WERI-Rb-1 (cell line): Measurements from ENCODE around the gene DDAH2.

ENCODE experiments used
- DNase-seq: peaks from one replicate; pipeline ENCODE4 v3.0.0-alpha.2; 2020
- H3K27ac ChIP-seq: fragments of 250-450 bp; sonication (Bioruptor Pico); 2 replicates; pipeline ENCODE4 v1.5.1; 2020; ENCODE audit warnings: mild to moderate bottlenecking, moderate library complexity
- H3K27me3 ChIP-seq: fragments of 250-450 bp; sonication (Bioruptor Pico); 2 replicates; pipeline ENCODE4 v1.5.1; 2021; ENCODE audit warnings: mild to moderate bottlenecking, low read depth, moderate library complexity; ENCODE audit not compliant: insufficient read depth, severe bottlenecking
- H3K36me3 ChIP-seq: fragments of 250-450 bp; sonication (Bioruptor Pico); 2 replicates; pipeline ENCODE4 v1.5.1; 2020; ENCODE audit warnings: mild to moderate bottlenecking, moderate library complexity
- H3K4me3 ChIP-seq: 2 replicates; pipeline ENCODE4 v1.5.1; 2011; ENCODE audit warnings: low read depth, mild to moderate bottlenecking, control low read depth, low read length
- H3K9me3 ChIP-seq: fragments of 250-450 bp; sonication (Bioruptor Pico); 2 replicates; pipeline ENCODE4 v1.5.1; 2021; ENCODE audit warnings: mild to moderate bottlenecking, moderate library complexity; ENCODE audit not compliant: severe bottlenecking
- CTCF ChIP-seq: IDR thresholded peaks from 2 replicates; pipeline ENCODE4 v1.5.1; 2011; ENCODE audit warnings: low read depth, mild to moderate bottlenecking, control low read depth, inconsistent platforms, low read length

The DDAH2 gene

GRCh38 chr6:31763619-31763940, 34.5 kb upstream of the DDAH2 start:
- H3K9me3 ChIP-seq: peaks cover 5% of the 10 kb centered on the region
- no peak overlapping the region for H3K4me3 ChIP-seq
- H3K27ac ChIP-seq: no peak overlapping the region
- TF ChIP-seq CTCF: no peak; the same call in 1 of the 2 replicates
- peak; percentile 83 for DNase-seq
- H3K36me3 ChIP-seq: no peaks in the 10 kb centered on the region
- no peaks in the 10 kb centered on the region for H3K27me3 ChIP-seq

DNA sequence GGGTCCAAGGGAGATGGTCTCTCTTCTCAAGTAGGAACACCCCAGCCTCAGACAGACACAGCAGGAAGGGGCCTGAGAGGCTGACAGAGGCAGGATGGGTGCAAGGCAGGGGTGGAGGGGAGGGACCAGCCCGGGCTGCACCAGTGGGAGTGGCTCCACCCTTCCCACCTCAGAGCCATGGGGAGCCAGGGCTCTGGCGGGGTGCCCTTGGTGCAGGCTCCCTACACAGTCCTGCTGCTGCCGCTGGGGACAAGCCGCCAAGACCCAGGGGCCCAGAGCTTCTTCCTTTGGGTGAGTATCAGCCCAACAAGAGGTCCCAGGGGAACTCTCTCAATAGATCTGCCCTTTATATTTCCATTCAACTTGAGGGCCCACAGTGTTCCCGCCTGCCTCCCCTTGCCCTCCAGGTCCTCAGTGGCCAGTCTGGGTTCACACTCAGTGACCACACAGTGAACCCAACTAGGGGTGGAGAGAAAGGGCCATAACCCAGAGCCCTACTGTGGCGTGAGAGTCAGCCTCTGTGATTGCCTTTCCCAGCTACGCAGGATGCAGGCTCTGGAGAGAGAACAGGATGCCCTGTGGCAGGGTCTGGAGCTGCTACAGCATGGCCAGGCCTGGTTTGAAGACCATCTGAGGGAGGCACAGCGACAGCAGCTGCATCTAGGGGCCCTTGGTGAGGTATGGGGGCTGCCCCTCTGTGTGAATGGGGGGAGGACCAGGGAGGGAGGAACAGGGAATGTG, 33.9 kb upstream of the DDAH2 start:
- Histone ChIP-seq H3K27me3 (no peaks in the 10 kb centered on the region), H3K36me3 (no peaks in the 10 kb centered on the region), H3K27ac (peak overlapping the region; percentile 8; the same call in 1 of the 2 replicates), H3K9me3 (peaks cover 7% of the 10 kb centered on the region), H3K4me3 (no peak overlapping the region)
- DNase-seq: no peak
- no peak for TF ChIP-seq CTCF

GRCh38 chr6:31762356-31762755, 33.3 kb upstream of the DDAH2 start, which contains the start of gene SAPCD1:
TSS of gene SAPCD1 (plus strand) at chr6:31762656. CDS start at chr6:31763055, 399 bp downstream.
- DNase-seq: no peak
- Histone ChIP-seq H3K36me3 (no peaks in the 10 kb centered on the region), H3K27me3 (no peaks in the 10 kb centered on the region), H3K27ac (peak within 1 kb of the TSS; percentile 8; the same call in 1 of the 2 replicates), H3K4me3 (no peak within 1 kb of the TSS), H3K9me3 (peaks cover 7% of the 10 kb centered on the region)
- no peak for TF ChIP-seq CTCF

GRCh38 chr6:31761343-31761742, 32.2 kb upstream of the DDAH2 start:
- no peaks in the 10 kb centered on the region for H3K36me3 ChIP-seq
- TF ChIP-seq CTCF: no peak

DNA sequence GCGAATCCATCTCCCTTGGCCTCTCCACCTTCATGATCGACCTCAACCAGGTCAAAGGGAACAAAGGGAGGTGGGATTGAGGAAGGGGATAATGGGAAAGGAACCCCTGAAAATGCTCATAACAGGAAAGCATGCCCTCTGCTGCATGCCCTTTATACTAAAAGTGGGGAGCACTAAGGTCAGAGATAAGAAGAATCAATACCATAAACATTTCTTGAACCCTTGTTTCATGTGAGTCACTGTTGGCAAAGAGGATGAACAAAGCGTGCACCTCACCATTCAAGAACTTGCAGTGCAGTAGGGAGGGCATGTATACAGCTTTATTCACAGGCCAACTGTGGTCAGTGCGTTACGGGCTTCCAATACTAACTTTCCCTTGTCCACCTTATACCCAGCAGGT, 31.7 kb upstream of the DDAH2 start:
- Histone ChIP-seq H3K36me3 (no peaks in the 10 kb centered on the region), H3K4me3 (no peak overlapping the region), H3K27me3 (no peaks in the 10 kb centered on the region), H3K27ac (no peak overlapping the region), H3K9me3 (peaks cover 7% of the 10 kb centered on the region)
- no peak for DNase-seq
- peak; percentile 31; the same call in 1 of the 2 replicates for TF ChIP-seq CTCF

More at GRCh38 chr6:31761343-31761742, 32.2 kb upstream of the DDAH2 start:
- no peak overlapping the region for H3K4me3 ChIP-seq
- peaks cover 7% of the 10 kb centered on the region for H3K9me3 ChIP-seq
- no peak for DNase-seq
- no peak overlapping the region for H3K27ac ChIP-seq
- no peaks in the 10 kb centered on the region for H3K27me3 ChIP-seq

GRCh38 chr6:31758281-31758680, 29.2 kb upstream of the DDAH2 start:
- H3K4me3 ChIP-seq: no peak overlapping the region
- peaks cover 6% of the 10 kb centered on the region for H3K9me3 ChIP-seq
- no peak for DNase-seq
- no peak for TF ChIP-seq CTCF
- H3K27ac ChIP-seq: no peak overlapping the region
- no peaks in the 10 kb centered on the region for H3K36me3 ChIP-seq
- no peaks in the 10 kb centered on the region for H3K27me3 ChIP-seq
